SK-N-SH treated with all-trans-retinoic acid at 6 μM for 48 hours (cell line): ENCODE results near the gene HEYL.

Experiments used
- ESRRG ChIP-seq: fragments of 250-450 bp; sonication (Bioruptor Pico); IDR thresholded peaks from 2 replicates; pipeline ENCODE4 v1.6.1; 2021; ENCODE audit warnings: mild to moderate bottlenecking
- GLIS3 ChIP-seq: fragments of 250-450 bp; sonication (Bioruptor Pico); IDR thresholded peaks from 2 replicates; pipeline ENCODE4 v1.5.0; 2020; ENCODE audit warnings: mild to moderate bottlenecking, moderate library complexity
- ISL1 ChIP-seq: fragments of 250-450 bp; sonication (Bioruptor Pico); IDR thresholded peaks from 2 replicates; pipeline ENCODE4 v2.1.2; 2022; ENCODE audit warnings: mild to moderate bottlenecking, moderate library complexity
- OSR1 ChIP-seq: fragments of 250-450 bp; sonication (Bioruptor Pico); IDR thresholded peaks from 2 replicates; pipeline ENCODE4 v1.8.0; 2022; ENCODE audit warnings: moderate library complexity, mild to moderate bottlenecking, inconsistent platforms
- PPARA ChIP-seq: fragments of 250-450 bp; sonication (Bioruptor Pico); IDR thresholded peaks from 2 replicates; pipeline ENCODE4 v1.5.0; 2020; ENCODE audit warnings: mild to moderate bottlenecking, borderline replicate concordance
- ZFP3 ChIP-seq: fragments of 250-450 bp; sonication (Bioruptor Pico); IDR thresholded peaks from 2 replicates; pipeline ENCODE4 v1.5.0; 2020; ENCODE audit warnings: mild to moderate bottlenecking, moderate library complexity
- ZFP30 ChIP-seq: fragments of 450-650 bp; formaldehyde crosslinking; IDR thresholded peaks from 2 replicates; pipeline ENCODE4 v1.5.0; 2022; ENCODE audit warnings: mild to moderate bottlenecking, moderate library complexity
- ZNF70 ChIP-seq: fragments of 450-650 bp; formaldehyde crosslinking; IDR thresholded peaks from 2 replicates; pipeline ENCODE4 v1.5.0; 2020; ENCODE audit warnings: mild to moderate bottlenecking, moderate library complexity
- TF ChIP-seq, protein P1 (sequence below): fragments of 250-450 bp; sonication (Bioruptor Pico); IDR thresholded peaks from 2 replicates; pipeline ENCODE4 v1.5.1; 2020; ENCODE audit warnings: low read depth, mild to moderate bottlenecking, moderate library complexity
- TF ChIP-seq, protein P2 (sequence below): fragments of 250-450 bp; sonication (Bioruptor Pico); IDR thresholded peaks from 2 replicates; pipeline ENCODE4 v1.5.0; 2020; ENCODE audit warnings: mild to moderate bottlenecking, moderate library complexity
- TF ChIP-seq, protein P3 (sequence below): fragments of 250-450 bp; sonication (Bioruptor Pico); IDR thresholded peaks from 2 replicates; pipeline ENCODE4 v1.5.1; 2021; ENCODE audit warnings: mild to moderate bottlenecking, moderate library complexity
- TF ChIP-seq, protein P4 (sequence below): fragments of 250-450 bp; sonication (Bioruptor Pico); IDR thresholded peaks from 2 replicates; pipeline ENCODE4 v1.8.0; 2020; ENCODE audit warnings: mild to moderate bottlenecking, moderate library complexity, borderline replicate concordance
- TF ChIP-seq, protein P5 (sequence below): fragments of 250-450 bp; sonication (Bioruptor Pico); IDR thresholded peaks from 2 replicates; pipeline ENCODE4 v1.8.0; 2021; ENCODE audit warnings: low read depth, mild to moderate bottlenecking, moderate library complexity, borderline replicate concordance

DNA sequence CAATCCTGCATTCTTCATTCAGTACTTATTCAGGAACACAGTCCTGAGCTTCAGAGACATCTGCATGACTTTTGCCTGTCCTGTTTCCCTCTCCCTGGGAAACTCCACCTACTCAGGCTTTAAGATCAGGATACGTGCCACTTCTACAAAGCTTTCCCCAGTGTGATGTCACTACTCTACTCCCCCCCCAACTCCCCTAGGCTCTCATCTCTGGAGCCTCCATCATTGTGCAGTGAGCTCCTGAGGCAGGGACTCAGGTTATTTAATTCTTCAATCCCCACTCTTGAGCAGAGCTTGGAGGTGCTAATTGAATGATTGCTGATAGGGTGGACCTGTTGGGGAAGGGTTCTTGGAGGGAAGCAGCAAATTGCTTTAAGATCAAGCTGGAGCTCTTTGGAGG lies 31.2 kb upstream of the HEYL start:
- TF ChIP-seq OSR1 (CRISPR knock-in tag): no peak
- no peak for TF ChIP-seq ZFP3
- no peak for TF ChIP-seq ZFP30 (CRISPR knock-in tag)
- TF ChIP-seq, protein P1, sequence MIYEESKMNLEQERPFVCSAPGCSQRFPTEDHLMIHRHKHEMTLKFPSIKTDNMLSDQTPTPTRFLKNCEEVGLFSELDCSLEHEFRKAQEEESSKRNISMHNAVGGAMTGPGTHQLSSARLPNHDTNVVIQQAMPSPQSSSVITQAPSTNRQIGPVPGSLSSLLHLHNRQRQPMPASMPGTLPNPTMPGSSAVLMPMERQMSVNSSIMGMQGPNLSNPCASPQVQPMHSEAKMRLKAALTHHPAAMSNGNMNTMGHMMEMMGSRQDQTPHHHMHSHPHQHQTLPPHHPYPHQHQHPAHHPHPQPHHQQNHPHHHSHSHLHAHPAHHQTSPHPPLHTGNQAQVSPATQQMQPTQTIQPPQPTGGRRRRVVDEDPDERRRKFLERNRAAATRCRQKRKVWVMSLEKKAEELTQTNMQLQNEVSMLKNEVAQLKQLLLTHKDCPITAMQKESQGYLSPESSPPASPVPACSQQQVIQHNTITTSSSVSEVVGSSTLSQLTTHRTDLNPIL (CRISPR knock-in tag): no peak
- TF ChIP-seq, protein P2, sequence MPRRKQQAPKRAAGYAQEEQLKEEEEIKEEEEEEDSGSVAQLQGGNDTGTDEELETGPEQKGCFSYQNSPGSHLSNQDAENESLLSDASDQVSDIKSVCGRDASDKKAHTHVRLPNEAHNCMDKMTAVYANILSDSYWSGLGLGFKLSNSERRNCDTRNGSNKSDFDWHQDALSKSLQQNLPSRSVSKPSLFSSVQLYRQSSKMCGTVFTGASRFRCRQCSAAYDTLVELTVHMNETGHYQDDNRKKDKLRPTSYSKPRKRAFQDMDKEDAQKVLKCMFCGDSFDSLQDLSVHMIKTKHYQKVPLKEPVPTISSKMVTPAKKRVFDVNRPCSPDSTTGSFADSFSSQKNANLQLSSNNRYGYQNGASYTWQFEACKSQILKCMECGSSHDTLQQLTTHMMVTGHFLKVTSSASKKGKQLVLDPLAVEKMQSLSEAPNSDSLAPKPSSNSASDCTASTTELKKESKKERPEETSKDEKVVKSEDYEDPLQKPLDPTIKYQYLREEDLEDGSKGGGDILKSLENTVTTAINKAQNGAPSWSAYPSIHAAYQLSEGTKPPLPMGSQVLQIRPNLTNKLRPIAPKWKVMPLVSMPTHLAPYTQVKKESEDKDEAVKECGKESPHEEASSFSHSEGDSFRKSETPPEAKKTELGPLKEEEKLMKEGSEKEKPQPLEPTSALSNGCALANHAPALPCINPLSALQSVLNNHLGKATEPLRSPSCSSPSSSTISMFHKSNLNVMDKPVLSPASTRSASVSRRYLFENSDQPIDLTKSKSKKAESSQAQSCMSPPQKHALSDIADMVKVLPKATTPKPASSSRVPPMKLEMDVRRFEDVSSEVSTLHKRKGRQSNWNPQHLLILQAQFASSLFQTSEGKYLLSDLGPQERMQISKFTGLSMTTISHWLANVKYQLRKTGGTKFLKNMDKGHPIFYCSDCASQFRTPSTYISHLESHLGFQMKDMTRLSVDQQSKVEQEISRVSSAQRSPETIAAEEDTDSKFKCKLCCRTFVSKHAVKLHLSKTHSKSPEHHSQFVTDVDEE: no peak
- TF ChIP-seq, protein P3, sequence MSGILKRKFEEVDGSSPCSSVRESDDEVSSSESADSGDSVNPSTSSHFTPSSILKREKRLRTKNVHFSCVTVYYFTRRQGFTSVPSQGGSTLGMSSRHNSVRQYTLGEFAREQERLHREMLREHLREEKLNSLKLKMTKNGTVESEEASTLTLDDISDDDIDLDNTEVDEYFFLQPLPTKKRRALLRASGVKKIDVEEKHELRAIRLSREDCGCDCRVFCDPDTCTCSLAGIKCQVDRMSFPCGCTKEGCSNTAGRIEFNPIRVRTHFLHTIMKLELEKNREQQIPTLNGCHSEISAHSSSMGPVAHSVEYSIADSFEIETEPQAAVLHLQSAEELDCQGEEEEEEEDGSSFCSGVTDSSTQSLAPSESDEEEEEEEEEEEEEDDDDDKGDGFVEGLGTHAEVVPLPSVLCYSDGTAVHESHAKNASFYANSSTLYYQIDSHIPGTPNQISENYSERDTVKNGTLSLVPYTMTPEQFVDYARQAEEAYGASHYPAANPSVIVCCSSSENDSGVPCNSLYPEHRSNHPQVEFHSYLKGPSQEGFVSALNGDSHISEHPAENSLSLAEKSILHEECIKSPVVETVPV (CRISPR knock-in tag): no peak
- TF ChIP-seq, protein P4, sequence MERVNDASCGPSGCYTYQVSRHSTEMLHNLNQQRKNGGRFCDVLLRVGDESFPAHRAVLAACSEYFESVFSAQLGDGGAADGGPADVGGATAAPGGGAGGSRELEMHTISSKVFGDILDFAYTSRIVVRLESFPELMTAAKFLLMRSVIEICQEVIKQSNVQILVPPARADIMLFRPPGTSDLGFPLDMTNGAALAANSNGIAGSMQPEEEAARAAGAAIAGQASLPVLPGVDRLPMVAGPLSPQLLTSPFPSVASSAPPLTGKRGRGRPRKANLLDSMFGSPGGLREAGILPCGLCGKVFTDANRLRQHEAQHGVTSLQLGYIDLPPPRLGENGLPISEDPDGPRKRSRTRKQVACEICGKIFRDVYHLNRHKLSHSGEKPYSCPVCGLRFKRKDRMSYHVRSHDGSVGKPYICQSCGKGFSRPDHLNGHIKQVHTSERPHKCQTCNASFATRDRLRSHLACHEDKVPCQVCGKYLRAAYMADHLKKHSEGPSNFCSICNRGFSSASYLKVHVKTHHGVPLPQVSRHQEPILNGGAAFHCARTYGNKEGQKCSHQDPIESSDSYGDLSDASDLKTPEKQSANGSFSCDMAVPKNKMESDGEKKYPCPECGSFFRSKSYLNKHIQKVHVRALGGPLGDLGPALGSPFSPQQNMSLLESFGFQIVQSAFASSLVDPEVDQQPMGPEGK: no peak
- TF ChIP-seq GLIS3 (CRISPR knock-in tag): no peak
- TF ChIP-seq ISL1 (CRISPR knock-in tag): no peak
- TF ChIP-seq ESRRG: no peak
- TF ChIP-seq, protein P5, sequence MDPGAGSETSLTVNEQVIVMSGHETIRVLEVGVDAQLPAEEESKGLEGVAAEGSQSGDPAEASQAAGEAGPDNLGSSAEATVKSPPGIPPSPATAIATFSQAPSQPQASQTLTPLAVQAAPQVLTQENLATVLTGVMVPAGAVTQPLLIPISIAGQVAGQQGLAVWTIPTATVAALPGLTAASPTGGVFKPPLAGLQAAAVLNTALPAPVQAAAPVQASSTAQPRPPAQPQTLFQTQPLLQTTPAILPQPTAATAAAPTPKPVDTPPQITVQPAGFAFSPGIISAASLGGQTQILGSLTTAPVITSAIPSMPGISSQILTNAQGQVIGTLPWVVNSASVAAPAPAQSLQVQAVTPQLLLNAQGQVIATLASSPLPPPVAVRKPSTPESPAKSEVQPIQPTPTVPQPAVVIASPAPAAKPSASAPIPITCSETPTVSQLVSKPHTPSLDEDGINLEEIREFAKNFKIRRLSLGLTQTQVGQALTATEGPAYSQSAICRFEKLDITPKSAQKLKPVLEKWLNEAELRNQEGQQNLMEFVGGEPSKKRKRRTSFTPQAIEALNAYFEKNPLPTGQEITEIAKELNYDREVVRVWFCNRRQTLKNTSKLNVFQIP (CRISPR knock-in tag): no peak
- no peak for TF ChIP-seq PPARA (CRISPR knock-in tag)
- TF ChIP-seq ZNF70 (CRISPR knock-in tag): no peak
